ENCODE data around the gene ZAP70. TPM values are rescaled to one million over a fixed set of nuclear protein-coding genes. Genes with fewer than 3 reads are reported as not detected.
A peak's percentile ranks its signal among the peaks of the same experiment; 100 is the strongest.

Gene ZAP70
- total and polyA plus RNA-seq, 2 donors from 2014 or later = 0.37 to 15.0 TPM

GRCh38 chr2:97715951-97716694 is 2.7 kb downstream of the ZAP70 start:
- Histone ChIP-seq H3K27ac (ENCODE audit: low read depth in 2 of 2, low read length in 2 of 2) (no peak overlapping the region), H3K4me1 (ENCODE audit: control insufficient read depth in 2 of 3, insufficient read depth in 2 of 3, low read depth in 1 of 3, low read length in 3 of 3) (peaks cover 0 to 2% (median 0%) of the 10 kb centered on the region in 3 donors), H3K9ac (ENCODE audit: low read length in 3 of 3) (no peak overlapping the region), H3K9me3 (ENCODE audit: control insufficient read depth in 2 of 3, insufficient read depth in 1 of 3, low read length in 3 of 3) (no peaks in the 10 kb centered on the region), H3K27me3 (ENCODE audit: control insufficient read depth, insufficient read depth, low read length) (no peaks in the 10 kb centered on the region), H3K4me3 (ENCODE audit: low read length in 3 of 3) (no peak overlapping the region), H3K36me3 (ENCODE audit: control insufficient read depth in 2 of 3, insufficient read depth in 3 of 3, low read length in 3 of 3) (no peaks in the 10 kb centered on the region)
- no peak for TF ChIP-seq CTCF (IDR thresholded peaks at IDR 0.05; ENCODE audit: borderline replicate concordance, extremely low read depth, insufficient read depth)
- no peak for FAIRE-seq
- intact Hi-C loops (cut with DNase I) = no loop called here
- peak in 1 of 5 donors; percentile 53 for DNase-seq

- H3K27ac ChIP-seq (ENCODE audit: low read depth in 2 of 2, low read length in 2 of 2) = no peak overlapping the region
- H3K27me3 ChIP-seq (ENCODE audit: control insufficient read depth, insufficient read depth, low read length) = no peaks in the 10 kb centered on the region
- H3K4me3 ChIP-seq (ENCODE audit: low read length in 3 of 3) = no peak overlapping the region
- DNase-seq (peak in 2 of 5 donors; percentile 31 to 67), FAIRE-seq (no peak)
- H3K36me3 ChIP-seq (ENCODE audit: control insufficient read depth in 2 of 3, insufficient read depth in 3 of 3, low read length in 3 of 3) = no peaks in the 10 kb centered on the region
- peaks cover 0 to 2% (median 0%) of the 10 kb centered on the region in 3 donors for H3K4me1 ChIP-seq (ENCODE audit: control insufficient read depth in 2 of 3, insufficient read depth in 2 of 3, low read depth in 1 of 3, low read length in 3 of 3)
- intact Hi-C loops (cut with DNase I) = no loop called here
- no peaks in the 10 kb centered on the region for H3K9me3 ChIP-seq (ENCODE audit: control insufficient read depth in 2 of 3, insufficient read depth in 1 of 3, low read length in 3 of 3)
- no peak overlapping the region for H3K9ac ChIP-seq (ENCODE audit: low read length in 3 of 3)
- TF ChIP-seq CTCF (IDR thresholded peaks at IDR 0.05; ENCODE audit: borderline replicate concordance, extremely low read depth, insufficient read depth) = no peak
These were observed 3.6 kb downstream of the ZAP70 start for GRCh38 chr2:97716695-97717612.

- Histone ChIP-seq H3K9ac (ENCODE audit: low read length in 3 of 3) (no peak overlapping the region), H3K4me3 (ENCODE audit: low read length in 3 of 3) (no peak overlapping the region), H3K27ac (ENCODE audit: low read depth in 2 of 2, low read length in 2 of 2) (no peak overlapping the region), H3K27me3 (ENCODE audit: control insufficient read depth, insufficient read depth, low read length) (no peaks in the 10 kb centered on the region), H3K4me1 (ENCODE audit: control insufficient read depth in 2 of 3, insufficient read depth in 2 of 3, low read depth in 1 of 3, low read length in 3 of 3) (peaks cover 0 to 2% (median 0%) of the 10 kb centered on the region in 3 donors), H3K36me3 (ENCODE audit: control insufficient read depth in 2 of 3, insufficient read depth in 3 of 3, low read length in 3 of 3) (no peaks in the 10 kb centered on the region), H3K9me3 (ENCODE audit: control insufficient read depth in 2 of 3, insufficient read depth in 1 of 3, low read length in 3 of 3) (no peaks in the 10 kb centered on the region)
- no peak for TF ChIP-seq CTCF (IDR thresholded peaks at IDR 0.05; ENCODE audit: borderline replicate concordance, extremely low read depth, insufficient read depth)
- FAIRE-seq (no peak), DNase-seq (peak in 3 of 5 donors; percentile 39 to 68 (median 67))
- intact Hi-C loops (cut with DNase I) = no loop called here
These were observed 4.2 kb downstream of the ZAP70 start for GRCh38 chr2:97717613-97717995.
